GM18505 (cell line): Measurements from ENCODE around the gene MELTF.
A peak's percentile ranks its signal among the peaks of the same experiment; 100 is the strongest.
"Not testable (repeated sequence)": the region's sequence is repeated elsewhere in the genome, so short reads cannot be mapped to it uniquely, and the experiment has no call there.

ENCODE experiments used
- ATAC-seq: cut with Tn5 transposase; IDR thresholded peaks from one replicate; pipeline ENCODE4 v1.9.1; 2021; ENCODE audit not compliant: unreplicated experiment
- POLR2A ChIP-seq: IDR thresholded peaks from 4 replicates; pipeline ENCODE4 v1.6.1; 2011; ENCODE audit warnings: borderline replicate concordance; ENCODE audit not compliant: insufficient read depth, insufficient read length; ENCODE audit errors: extremely low read depth

The MELTF gene

DNA sequence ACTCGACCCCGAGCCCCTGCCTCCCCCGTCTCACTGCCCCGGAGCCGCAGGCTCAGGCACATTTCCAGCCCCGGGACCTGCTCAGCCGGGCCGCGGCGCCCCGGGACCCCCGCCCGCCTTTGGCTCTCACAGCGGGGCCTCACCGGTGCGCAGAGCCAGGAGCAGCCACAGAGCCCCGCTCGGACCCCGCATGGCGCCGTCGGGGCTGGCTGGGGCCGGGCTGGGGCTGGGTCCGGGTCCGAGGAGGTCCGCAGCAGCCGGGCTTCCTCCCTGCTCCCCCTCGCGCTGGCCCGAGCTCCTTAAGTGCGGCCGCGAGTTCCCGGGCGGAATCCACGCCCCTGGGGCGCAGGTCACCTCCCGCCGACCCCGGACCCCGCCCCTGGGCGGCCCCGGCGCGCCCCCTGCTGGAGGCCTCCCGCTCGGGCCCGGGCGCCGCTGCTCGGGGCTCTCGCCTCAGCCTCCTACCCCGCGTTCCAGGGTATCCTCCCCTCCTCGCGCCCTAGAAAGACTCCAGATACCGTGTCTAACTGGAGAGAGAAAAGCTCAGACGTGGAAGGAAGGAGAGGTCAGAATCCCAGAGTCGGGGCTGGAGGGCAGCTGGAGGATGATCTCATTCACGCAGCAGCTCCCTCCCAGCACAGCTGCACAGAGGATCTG is at the start of gene MELTF:
MELTF (minus strand) TSS at position 307 of the 657 bp plus-strand sequence; CDS start at position 192, 115 bp downstream.
- ATAC-seq: peak; percentile 73

DNA sequence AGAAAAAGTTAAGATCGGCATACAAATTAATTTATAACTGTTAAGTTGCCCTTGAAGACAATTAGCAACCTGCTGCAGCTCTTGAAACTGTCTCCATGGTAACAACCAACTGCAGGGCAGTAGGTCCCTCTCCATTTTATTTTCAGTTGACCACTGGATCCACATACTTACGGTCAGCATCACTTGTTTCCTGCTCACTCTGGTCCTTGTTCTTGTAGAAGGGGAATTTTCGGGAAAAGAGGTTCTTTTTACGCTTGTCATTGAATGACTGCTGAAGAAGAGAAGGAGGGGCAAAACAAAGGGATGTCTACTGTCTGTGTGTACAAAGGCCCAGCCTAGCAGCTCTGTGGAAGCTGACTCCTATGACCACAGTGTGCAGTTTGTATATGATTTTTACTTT is 46.8 kb upstream of the MELTF start:
- ATAC-seq: no peak
- TF ChIP-seq POLR2A: no peak

More for the DNA sequence above, at the start of gene MELTF:
- peak; percentile 51 for TF ChIP-seq POLR2A

DNA sequence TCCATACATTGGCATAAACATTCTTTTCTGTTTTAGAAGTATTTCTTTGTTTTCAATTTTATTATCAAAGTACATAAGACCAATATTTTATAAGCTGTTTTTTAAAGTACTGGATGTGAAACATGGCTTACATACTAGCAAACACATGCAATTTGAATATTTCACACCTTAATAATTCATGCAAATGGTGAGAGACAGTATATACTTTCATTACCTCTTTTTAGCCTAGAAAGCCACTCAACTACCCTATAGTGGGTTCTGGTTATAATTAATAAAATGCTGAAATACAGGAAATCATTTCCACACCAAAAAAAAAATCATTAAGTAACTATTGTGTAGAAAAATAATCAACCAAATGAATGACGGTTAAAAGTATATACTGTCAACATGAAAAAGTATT is 38.5 kb upstream of the MELTF start:
- ATAC-seq: peak; percentile 53
- no peak for TF ChIP-seq POLR2A

DNA sequence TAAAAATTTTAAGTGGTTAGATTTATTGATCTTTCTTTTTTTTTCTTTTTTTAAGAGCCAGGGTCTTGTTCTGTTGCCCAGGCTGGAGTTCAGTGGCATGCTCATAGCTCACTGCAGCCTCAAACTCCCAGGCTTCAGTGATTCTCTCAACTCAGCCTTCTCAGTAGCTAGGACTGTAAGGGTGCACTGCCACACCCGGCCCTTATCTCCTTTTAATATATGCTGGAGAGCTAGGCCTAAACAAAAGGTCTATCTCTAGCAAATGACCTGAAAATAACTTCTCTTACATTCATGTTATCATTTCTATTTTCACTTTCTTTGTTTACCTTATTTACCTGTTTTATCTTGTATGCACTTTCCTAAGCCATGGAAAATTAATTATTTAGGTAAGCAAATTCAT is 35.2 kb upstream of the MELTF start:
- no peak for ATAC-seq
- TF ChIP-seq POLR2A: no peak

DNA sequence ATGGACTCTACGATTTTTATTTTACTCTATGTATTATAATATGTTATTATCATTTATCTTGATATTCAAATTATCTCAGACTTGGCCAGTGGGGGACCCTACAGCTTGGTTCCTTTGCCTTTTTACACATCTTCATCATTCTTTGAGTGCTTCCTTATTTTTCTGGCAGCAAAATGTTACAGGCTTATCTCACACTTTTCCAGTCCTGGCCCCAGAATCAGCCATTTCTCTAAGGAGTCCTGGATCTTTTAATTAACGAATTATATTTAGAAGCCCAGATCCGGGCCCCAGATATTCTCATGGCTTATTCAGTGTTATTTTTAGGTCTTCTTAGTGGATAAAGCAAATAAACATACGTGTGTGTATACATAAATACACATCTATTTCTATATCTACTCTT is 32.8 kb upstream of the MELTF start:
- TF ChIP-seq POLR2A: no peak

DNA sequence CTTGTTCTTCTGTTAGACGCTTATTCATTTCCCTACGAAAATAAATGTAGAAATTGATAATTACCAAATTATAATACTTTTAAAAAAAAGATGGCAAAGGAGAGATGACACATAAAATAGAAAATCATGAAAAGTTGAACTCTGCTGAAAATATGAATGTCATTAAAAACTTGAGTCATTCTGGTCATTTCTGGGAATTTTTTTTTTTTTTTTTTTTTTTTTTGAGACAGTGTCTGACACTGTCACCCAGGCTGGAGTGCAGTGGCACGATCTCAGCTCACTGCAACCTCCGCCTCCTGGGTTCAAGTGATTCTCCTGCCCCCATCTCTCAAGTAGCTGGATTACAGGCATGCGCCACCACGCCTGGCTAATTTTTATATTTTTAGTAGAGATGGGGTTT is 22.0 kb upstream of the MELTF start:
- ATAC-seq: not testable (repeated sequence)

More for the DNA sequence above, 32.8 kb upstream of the MELTF start:
- ATAC-seq: no peak

DNA sequence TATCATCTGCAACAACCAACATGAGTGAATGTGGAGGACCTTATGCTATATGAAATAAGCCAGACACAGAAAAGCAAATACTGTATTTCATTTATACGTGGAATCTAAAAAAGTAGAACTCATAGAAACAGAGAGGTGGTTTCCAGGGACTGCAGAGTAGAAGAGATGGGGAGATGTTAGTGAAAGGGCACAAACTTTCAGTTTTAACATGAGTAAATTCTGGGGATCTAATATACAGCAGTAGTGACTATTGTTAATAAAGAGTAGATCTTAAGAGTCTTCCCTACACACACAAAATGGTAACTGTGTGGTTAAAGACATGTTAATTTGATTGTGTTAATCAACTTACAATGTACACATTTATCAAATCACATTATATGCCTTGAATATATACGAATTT is 20.9 kb upstream of the MELTF start:
- ATAC-seq: no peak
- TF ChIP-seq POLR2A: no peak

DNA sequence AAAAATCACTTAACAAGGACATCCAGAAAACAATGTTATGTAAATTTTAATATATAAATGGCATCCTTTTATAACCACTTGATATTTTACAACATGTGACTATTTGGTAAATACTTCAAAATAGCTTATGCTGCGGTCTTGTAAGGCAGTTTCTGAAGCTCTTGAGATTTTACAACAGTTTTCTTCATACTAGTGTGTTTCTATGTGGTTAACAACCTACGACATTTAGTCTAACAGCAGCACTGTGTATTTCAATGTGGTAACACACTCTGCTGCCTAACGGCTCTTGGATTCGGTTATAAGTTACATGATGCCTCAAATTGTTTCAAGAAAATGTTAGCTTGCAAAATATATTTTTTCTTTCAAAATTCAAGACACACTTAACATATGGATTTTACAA is 12.9 kb upstream of the MELTF start:
- ATAC-seq: no peak
- no peak for TF ChIP-seq POLR2A

DNA sequence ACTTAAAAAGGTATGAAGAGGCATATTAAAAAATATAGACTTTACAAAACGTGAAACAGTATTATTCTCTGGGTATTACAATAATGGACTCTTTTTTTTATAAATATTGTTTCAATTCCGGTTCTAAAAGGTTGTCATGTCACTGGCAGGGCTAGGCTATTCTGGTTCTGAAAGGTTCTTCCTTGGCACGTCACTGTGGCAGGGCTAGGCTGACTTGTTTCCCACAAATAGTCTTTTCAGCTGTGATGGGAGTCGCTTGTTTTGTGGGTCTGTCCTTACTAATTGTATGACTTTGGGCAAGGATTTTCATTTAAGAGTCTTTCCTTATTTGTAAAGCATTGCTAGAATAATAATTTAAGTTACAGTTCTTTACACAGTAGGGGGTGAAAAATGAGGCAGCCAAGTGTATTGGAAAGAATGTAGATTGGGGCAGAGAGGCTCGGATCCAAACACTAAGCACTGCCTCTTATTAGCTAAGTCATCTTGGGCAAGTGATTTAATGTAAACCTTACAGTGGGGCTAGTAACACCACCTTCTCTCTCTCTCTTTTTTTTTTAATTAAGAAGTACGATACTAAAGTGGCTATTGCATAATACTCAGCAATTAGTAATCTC is 12.4 kb upstream of the MELTF start:
- TF ChIP-seq POLR2A: no peak
- ATAC-seq: no peak

DNA sequence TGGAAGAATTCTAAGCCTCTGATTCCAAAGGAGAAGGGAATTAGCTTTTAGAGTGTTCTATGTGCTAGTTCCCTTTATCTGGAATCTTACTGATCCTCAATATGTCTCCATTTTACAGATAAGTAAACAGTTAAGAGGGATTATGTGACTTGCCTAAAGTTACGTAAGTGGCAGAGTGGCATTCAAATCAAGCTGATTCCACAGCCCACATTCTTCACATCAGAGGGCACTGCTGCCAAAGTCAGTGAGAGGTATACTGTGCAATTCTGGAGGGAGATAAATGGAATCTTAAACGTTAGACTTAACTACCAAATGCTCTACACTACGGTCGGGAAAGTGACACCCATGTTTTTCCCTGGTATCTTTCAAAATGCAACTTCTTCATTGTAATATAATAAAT is 11.0 kb upstream of the MELTF start:
- TF ChIP-seq POLR2A: no peak
- no peak for ATAC-seq

DNA sequence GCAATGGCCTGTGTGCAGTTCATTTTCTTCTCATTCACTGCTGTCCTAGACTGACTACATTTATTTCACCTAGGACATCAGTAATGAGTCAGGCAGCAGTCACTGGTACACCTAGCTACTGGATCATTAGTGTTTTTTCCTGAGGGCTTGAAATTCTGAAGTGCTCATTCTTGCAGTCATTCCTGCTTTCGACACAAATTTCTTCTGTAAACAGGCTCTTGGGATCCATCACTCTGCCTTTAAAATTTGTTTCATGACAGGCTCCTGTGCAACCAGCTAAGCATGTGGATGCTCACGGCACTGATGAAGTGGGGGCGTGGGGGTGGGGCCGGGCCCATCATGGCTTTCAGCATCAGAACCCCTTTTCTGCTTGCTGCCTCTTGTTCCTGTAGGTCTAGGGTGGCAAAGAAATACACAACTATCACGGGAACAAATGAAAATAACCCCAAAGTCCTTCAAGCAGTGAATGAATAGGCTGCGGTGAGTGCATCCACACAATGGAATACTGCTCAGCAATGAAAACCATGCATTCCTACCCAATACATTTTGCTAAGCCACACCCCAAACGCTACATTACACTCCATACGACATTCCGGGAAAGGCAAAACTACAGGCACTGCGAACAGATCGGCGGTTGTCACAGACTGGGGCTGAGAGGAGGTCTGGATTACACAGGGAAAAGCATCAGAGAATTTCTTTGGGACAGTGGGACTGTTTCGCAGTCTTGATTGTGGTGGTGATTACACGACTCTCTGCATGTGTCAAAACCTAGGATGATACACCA is 9.3 kb upstream of the MELTF start:
- no peak for ATAC-seq
- TF ChIP-seq POLR2A: no peak

- TF ChIP-seq POLR2A: no peak
- no peak for ATAC-seq
Measured at GRCh38 chr3:197035577-197035976, 6.0 kb upstream of the MELTF start.

GRCh38 chr3:197034778-197035177 is 5.2 kb upstream of the MELTF start:
- not testable (repeated sequence) for ATAC-seq

GRCh38 chr3:197033764-197034163 is 4.1 kb upstream of the MELTF start:
- ATAC-seq: not testable (repeated sequence)

DNA sequence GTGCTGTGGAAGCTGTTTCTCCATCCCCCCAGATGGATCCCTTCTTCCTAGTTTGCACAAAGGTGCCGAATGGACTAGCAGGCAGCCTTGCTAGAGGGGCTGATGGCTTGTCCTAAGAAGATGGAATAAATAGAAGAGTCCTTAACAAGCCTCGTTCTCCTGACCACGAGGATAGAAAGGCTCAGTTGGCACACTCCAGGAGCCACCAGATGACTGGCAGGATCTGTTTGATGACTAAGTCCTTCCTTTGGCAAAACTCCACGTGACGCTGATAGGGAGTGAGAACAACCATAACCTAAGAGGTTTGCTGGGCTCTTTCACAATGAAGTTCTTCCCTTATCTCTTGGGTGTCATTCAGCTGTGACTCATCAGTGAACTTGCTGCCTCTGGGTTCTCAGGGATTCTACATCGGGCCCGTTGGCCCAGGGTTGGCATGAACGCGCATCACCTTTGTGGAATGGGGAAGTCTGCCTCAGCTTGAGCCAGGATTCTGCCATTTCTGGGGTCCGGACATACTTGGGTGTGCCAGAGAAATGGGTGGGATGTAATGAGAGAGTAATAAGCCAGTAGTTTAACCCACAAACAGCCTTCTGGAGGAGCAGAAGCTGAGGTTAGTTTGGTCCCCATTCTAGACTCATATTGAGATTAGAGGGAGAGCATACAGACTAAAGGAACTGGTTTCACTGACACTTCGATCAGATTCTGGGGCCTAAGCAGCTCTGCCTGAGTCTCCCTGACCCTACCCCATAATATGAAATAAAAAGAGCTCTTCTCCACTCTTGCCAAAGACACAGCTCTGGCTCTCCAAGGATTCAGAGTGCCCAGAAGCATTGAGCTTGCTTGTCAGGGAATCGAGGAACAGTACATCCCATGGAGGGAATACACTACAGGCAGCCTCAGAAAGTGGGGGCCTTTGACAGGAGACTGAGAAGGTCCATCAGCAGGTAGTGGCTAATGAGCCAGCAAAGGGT is 2.0 kb upstream of the MELTF start:
- TF ChIP-seq POLR2A: no peak
- ATAC-seq: no peak
